Lung (tissue), 12 donors: ENCODE results near the gene CARNS1. TPM values are rescaled to one million over a fixed set of nuclear protein-coding genes. Genes with fewer than 3 reads are reported as not detected.

Source experiments
- ATAC-seq: fragments of 200-7000 bp; cut with Tn5 transposase; one replicate; pipeline ENCODE4 v1.9.1; 2020; ENCODE audit warnings: moderate number of reproducible peaks; ENCODE audit not compliant: insufficient read depth, low FRiP score
- DNase-seq, 3 donors: peaks; one replicate each; pipeline ENCODE4 v3.0.0-alpha.2; 2013 to 2017
- H3K27ac ChIP-seq, 2 donors: one replicate each; pipeline ENCODE4 v1.5.1; 2013; ENCODE audit warnings: mild to moderate bottlenecking in 2 of 2, moderate library complexity in 2 of 2, control low read depth in 1 of 2, inconsistent platforms in 1 of 2, low read depth in 1 of 2, low read length in 1 of 2
- H3K27me3 ChIP-seq, 3 donors: one replicate each; pipeline ENCODE4 v1.5.1; 2013; ENCODE audit warnings: low read length in 2 of 3; ENCODE audit not compliant: control insufficient read depth in 3 of 3, insufficient read depth in 3 of 3
- H3K36me3 ChIP-seq, 4 donors: one replicate each; pipeline ENCODE4 v1.5.1; 2013; ENCODE audit warnings: low read length in 4 of 4, mild to moderate bottlenecking in 1 of 4, moderate library complexity in 1 of 4; ENCODE audit not compliant: control insufficient read depth in 4 of 4, insufficient read depth in 4 of 4
- H3K4me1 ChIP-seq, 5 donors: one replicate each; pipeline ENCODE4 v1.5.1; 2013; ENCODE audit warnings: low read length in 5 of 5, mild to moderate bottlenecking in 2 of 5, moderate library complexity in 1 of 5; ENCODE audit not compliant: control insufficient read depth in 5 of 5, insufficient read depth in 5 of 5
- H3K4me3 ChIP-seq: one replicate; pipeline ENCODE4 v1.5.1; 2013; ENCODE audit warnings: mild to moderate bottlenecking, control low read depth, moderate library complexity
- H3K9ac ChIP-seq, 2 donors: one replicate each; pipeline ENCODE4 v1.5.1; 2013; ENCODE audit warnings: low read length in 2 of 2, control low read depth in 1 of 2; ENCODE audit not compliant: insufficient read depth in 1 of 2
- H3K9me3 ChIP-seq, 4 donors: one replicate each; pipeline ENCODE4 v1.5.1; 2013; ENCODE audit warnings: low read length in 3 of 4, mild to moderate bottlenecking in 1 of 4, moderate library complexity in 1 of 4; ENCODE audit not compliant: control insufficient read depth in 4 of 4, insufficient read depth in 3 of 4
- WGBS, 2 donors: extraction: QIAGEN DNeasy Blood & Tissue Kit; methylation state at CpG; one replicate each; pipeline ENCODE4 v1.1.7; 2013; 5-methylcytosine and 5-hydroxymethylcytosine counted together
- polyA plus RNA-seq, 2 donors: library from polyadenylated mRNA; stranded (reverse); fragments of 200-250 nt; gene quantifications; one replicate each; pipeline ENCODE4 v1.2.1, GENCODE V29; 2013
- total RNA-seq, 2 donors: library from RNA; depleted of rRNA in 1 of 2; stranded (reverse); fragments of >200 nt in 1 of 2; gene quantifications; one replicate each; pipeline ENCODE4 v1.2.1, GENCODE V29; 2014 to 2021
- TF ChIP-seq, protein P1 (sequence below): IDR thresholded peaks from 2 replicates; pipeline ENCODE4 v1.5.1; 2012; ENCODE audit warnings: mild to moderate bottlenecking; ENCODE audit errors: control extremely low read depth, extremely low read depth
- donor health status: control.
- donor health status: control.
- donor health status: Bipolar disorder and iron deficiency.
- donor health status: healthy.
- donor health status: DM: yes; HTN: yes; CAD: no.

The CARNS1 gene
- total and polyA plus RNA-seq, 4 donors, result 0.15 to 1.7 (median 1.4) TPM

DNA sequence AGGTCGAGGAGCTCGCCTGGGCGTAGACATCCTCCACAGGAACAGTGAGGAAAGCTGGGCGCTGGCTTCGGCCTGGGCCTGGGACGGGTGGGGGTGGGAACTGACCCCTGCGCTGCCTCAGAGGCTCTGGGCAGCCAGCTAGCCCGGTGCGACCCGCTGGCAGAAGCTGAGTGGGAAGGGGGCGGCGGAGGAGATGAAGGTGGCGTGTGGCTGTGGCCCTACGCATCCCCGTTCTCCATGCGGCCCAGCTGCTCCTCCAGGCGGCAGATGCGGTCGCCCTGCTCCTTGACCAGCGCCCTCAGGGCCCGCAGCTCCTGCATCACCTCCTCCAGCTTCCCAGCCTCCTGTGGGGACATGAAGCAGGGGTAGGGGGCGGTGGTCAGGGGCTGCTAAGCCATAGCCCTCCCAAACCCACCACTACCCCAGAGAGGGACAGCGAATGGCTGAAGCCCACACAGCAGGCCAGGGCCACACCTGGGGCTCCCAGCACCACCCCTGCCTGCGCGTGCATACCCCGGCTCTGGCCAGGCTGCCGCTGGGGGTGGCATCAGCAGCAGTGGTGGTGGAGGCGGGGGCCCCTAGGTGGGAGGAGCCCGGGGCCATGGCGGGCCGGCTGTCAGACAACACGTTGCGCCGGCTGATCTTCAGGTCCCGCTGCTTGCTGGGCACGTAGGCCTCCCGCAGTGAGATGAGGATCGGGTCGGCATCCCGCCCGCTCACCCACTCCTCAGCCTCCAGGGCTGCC, 22.9 kb downstream of the CARNS1 start:
- 84 to 86% methylated on average over 34 to 41 of the region's 41 CpGs for WGBS, 2 donors
- Histone ChIP-seq H3K9ac (no peak overlapping the region), H3K36me3 (peaks cover 0 to 69% (median 9%) of the 10 kb centered on the region in 4 donors), H3K4me1 (peaks cover 0 to 7% (median 3%) of the 10 kb centered on the region in 5 donors), H3K9me3 (no peaks in the 10 kb centered on the region), H3K27me3 (no peaks in the 10 kb centered on the region), H3K27ac (no peak overlapping the region), H3K4me3 (no peak overlapping the region)
- ATAC-seq (no peak), DNase-seq (no peak)
- TF ChIP-seq, protein P1, sequence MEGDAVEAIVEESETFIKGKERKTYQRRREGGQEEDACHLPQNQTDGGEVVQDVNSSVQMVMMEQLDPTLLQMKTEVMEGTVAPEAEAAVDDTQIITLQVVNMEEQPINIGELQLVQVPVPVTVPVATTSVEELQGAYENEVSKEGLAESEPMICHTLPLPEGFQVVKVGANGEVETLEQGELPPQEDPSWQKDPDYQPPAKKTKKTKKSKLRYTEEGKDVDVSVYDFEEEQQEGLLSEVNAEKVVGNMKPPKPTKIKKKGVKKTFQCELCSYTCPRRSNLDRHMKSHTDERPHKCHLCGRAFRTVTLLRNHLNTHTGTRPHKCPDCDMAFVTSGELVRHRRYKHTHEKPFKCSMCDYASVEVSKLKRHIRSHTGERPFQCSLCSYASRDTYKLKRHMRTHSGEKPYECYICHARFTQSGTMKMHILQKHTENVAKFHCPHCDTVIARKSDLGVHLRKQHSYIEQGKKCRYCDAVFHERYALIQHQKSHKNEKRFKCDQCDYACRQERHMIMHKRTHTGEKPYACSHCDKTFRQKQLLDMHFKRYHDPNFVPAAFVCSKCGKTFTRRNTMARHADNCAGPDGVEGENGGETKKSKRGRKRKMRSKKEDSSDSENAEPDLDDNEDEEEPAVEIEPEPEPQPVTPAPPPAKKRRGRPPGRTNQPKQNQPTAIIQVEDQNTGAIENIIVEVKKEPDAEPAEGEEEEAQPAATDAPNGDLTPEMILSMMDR, result no peak

DNA sequence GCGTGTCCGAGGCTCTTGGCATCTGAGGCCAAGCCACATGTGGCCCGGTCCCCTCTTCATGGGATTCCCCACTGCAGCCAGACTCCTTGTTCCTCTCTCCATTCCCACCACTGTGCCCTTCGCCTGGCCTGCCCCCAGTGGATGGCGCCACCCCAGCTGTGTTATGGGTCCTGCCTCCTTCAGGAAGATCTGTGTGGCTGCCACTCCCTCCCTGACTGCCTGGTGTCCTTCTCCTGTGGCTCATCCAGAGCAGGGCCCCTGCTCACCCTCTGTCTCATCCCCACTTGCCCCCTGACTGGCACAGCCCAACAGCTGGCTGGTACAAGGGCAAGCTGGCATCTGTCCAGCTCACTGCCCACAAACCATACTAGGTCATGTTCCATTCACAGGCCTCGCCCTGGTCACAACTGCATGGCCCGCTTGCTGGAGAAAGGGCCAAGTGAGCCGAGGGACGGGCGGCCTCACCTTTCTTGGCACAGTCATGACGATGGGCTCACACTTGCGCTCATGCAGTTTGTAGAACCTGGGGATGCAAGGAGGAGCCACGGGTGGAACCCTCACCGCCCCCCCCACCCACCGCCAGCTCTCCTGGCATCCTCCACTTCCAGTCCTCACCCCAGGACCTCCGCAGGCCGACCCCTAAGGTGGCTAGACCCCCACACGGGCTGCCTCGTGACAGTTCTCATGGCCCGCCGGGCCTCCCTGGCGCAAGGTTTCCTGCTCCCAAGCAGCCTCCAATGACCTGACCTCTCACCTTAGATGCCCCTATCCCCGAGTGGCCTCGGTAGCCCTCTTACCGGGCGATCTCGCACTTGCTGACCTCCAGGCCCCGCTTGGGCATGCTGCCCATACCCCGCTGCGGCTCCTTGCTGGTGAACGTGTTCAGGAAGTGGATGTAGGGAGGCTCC, 24.1 kb downstream of the CARNS1 start:
- TF ChIP-seq, protein P1, result no peak
- DNase-seq (no peak), ATAC-seq (no peak)
- Histone ChIP-seq H3K4me3 (no peak overlapping the region), H3K36me3 (peaks cover 0 to 57% (median 5%) of the 10 kb centered on the region in 4 donors), H3K27ac (peak overlapping the region; percentile 15 to 17), H3K9ac (no peak overlapping the region), H3K9me3 (no peaks in the 10 kb centered on the region), H3K27me3 (no peaks in the 10 kb centered on the region), H3K4me1 (peaks cover 0 to 7% (median 3%) of the 10 kb centered on the region in 5 donors)
- WGBS, 2 donors, result 61 to 66% methylated on average over 31 of the region's 31 CpGs

DNA sequence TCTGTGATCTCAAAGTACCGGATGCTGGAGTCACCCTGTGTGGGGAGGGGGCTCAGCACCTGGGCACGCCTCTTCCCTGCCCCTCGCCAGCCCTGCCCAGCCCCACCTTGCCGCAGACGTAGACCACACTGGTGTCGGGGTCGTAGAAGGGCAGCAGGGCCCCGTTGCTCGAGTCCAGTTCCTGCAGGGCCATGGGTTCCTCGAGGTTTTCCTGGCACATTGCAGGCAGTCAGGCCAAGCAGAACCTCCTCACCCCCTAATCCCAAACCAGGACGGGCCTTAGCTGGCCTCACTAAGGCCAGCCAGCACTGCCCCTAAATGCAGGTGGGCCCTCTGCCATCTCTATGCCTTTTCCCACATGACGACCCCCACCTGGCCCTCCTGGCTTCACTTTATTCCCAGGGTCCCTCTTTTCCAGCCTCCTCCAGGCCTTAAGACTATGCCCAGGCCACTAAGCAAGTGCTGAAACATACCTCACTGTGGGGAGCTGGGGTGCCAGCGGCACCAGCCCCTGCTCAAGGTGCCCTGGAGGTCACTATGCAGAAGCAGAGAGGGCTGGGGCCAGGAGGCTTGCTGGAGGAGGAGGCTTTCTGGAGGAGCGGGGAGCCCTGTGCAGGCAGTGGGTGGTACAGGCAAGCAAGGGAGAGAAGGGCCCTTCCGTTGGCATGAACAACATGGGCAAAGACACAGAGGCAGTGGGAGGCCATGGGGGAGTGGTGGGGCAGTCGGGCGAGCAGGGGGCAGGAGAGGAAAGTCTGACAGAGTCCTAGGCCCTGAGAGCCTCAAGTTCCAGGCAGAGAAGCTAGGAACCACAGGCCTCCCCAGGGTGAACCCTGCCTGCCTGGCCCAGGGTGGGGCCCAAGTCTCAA, 25.0 kb downstream of the CARNS1 start:
- Histone ChIP-seq H3K36me3 (peaks cover 0 to 48% (median 3%) of the 10 kb centered on the region in 4 donors), H3K9ac (no peak overlapping the region), H3K4me3 (no peak overlapping the region), H3K4me1 (peaks cover 0 to 7% (median 3%) of the 10 kb centered on the region in 5 donors), H3K9me3 (no peaks in the 10 kb centered on the region), H3K27me3 (no peaks in the 10 kb centered on the region), H3K27ac (peak overlapping the region; percentile 17 to 27)
- DNase-seq (no peak), ATAC-seq (no peak)
- TF ChIP-seq, protein P1, result no peak
- WGBS, 2 donors, result 68 to 70% methylated on average over 15 to 17 of the region's 17 CpGs
